Neural cell (in vitro differentiated cells): ENCODE results near the gene THRA.

Experiments
- EZH2 ChIP-seq: fragments of 200-600, 300-800 bp; shearing (Covaris generic), sonication (generic); IDR thresholded peaks from 2 replicates; pipeline ENCODE4 v1.6.1; 2014; ENCODE audit warnings: antibody characterized with exemption, low read length, borderline replicate concordance, mild to moderate bottlenecking; ENCODE audit not compliant: insufficient read depth, poor library complexity, severe bottlenecking
- RAD21 ChIP-seq: fragments of 450-650 bp; conservative IDR thresholded peaks from 2 replicates; pipeline ENCODE4 v1.6.1; 2014; ENCODE audit warnings: antibody characterized with exemption, mild to moderate bottlenecking, moderate library complexity
- SMC3 ChIP-seq: fragments of 450-650 bp; conservative IDR thresholded peaks from 2 replicates; pipeline ENCODE4 v1.6.1; 2014; ENCODE audit warnings: antibody characterized with exemption, mild to moderate bottlenecking, moderate library complexity; ENCODE audit not compliant: poor library complexity
- TF ChIP-seq, protein P1 (sequence below): fragments of 450-650 bp; IDR thresholded peaks from 2 replicates; pipeline ENCODE4 v1.5.1; 2014; ENCODE audit warnings: antibody characterized with exemption, mild to moderate bottlenecking, moderate library complexity; ENCODE audit not compliant: poor library complexity, severe bottlenecking

DNA sequence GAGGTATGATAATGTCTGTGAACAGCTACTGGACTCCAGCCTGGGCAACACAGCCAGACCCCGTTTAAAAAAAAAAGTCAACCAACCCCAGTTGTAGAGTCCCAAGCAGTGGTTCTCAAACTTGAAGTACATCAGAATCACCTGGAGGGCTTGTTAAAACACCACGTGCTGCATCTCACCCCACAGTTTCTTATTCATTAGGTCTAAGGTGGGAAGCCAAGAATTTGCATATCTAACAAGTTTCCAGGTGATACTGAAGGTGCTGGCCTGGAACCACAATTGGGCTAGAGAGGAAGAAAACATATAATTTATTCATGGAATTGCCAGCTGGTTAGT is 52.3 kb downstream of the THRA start:
- TF ChIP-seq, protein P1, sequence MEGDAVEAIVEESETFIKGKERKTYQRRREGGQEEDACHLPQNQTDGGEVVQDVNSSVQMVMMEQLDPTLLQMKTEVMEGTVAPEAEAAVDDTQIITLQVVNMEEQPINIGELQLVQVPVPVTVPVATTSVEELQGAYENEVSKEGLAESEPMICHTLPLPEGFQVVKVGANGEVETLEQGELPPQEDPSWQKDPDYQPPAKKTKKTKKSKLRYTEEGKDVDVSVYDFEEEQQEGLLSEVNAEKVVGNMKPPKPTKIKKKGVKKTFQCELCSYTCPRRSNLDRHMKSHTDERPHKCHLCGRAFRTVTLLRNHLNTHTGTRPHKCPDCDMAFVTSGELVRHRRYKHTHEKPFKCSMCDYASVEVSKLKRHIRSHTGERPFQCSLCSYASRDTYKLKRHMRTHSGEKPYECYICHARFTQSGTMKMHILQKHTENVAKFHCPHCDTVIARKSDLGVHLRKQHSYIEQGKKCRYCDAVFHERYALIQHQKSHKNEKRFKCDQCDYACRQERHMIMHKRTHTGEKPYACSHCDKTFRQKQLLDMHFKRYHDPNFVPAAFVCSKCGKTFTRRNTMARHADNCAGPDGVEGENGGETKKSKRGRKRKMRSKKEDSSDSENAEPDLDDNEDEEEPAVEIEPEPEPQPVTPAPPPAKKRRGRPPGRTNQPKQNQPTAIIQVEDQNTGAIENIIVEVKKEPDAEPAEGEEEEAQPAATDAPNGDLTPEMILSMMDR: no peak
- no peak for TF ChIP-seq EZH2
- no peak for TF ChIP-seq SMC3
- TF ChIP-seq RAD21: no peak
